Stimulated activated CD4-positive, alpha-beta T cell treated with anti-CD3 and anti-CD28 coated beads, Interleukin-12 subunit alpha, Interleukin-12 subunit beta, amount 100 ng/mL, for 24 hours (primary cell): ENCODE results near the gene COBL.

ENCODE experiments used
- DNase-seq, 2 experiments: peaks; one replicate each; pipeline ENCODE4 v3.0.0-alpha.2; 2020; ENCODE audit warnings: low read depth in 2 of 2

COBL gene

GRCh38 chr7:51304729-51305128, 11.9 kb downstream of the COBL start:
- no peak for DNase-seq

GRCh38 chr7:51303142-51303525, 13.5 kb downstream of the COBL start:
- DNase-seq, result no peak

GRCh38 chr7:51301806-51302205, 14.8 kb downstream of the COBL start:
- no peak for DNase-seq

DNA sequence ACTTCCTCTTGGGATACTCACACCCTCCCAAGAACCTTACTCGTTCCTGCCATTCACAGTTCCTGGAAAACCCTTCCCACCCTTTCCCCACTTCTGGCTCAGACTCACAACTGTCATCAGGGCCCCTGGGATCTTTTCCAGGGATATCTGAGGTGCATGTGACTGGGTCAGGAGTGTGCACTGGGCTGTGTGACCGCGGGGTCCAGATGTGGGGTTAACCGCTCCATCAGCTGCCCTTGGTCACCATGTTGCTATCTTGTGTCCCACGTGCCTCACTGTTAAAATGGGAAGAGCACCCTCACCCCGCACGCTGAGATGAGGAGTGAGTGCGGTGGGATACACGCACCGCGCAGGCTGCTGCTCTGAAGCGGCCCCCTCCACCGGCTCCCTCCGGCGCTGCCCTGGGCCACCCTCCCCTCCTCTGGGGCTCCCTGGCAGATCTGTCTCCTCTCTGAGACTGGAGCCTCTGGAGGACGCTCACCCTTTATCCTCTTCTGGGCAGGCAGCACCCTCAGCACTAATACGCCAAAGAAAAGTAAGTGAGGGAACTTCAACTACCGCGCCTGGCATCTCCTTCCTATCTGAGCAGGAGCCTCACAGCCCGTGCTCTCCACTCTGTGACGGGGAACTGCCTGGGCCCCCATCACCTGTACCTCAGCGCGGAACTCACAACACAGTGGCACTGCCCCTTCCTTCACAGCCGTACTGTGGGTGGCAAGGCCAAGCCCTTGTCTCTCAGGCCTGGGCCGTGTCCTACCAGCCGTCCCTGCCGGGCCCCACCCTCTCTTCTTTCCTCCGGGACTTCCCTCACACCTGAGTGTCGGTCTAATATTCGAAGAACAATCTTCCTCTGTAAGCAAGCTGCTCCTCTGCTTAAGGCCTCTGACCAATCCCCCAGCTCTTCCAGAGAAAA, 15.6 kb downstream of the COBL start:
- DNase-seq, result no peak

DNA sequence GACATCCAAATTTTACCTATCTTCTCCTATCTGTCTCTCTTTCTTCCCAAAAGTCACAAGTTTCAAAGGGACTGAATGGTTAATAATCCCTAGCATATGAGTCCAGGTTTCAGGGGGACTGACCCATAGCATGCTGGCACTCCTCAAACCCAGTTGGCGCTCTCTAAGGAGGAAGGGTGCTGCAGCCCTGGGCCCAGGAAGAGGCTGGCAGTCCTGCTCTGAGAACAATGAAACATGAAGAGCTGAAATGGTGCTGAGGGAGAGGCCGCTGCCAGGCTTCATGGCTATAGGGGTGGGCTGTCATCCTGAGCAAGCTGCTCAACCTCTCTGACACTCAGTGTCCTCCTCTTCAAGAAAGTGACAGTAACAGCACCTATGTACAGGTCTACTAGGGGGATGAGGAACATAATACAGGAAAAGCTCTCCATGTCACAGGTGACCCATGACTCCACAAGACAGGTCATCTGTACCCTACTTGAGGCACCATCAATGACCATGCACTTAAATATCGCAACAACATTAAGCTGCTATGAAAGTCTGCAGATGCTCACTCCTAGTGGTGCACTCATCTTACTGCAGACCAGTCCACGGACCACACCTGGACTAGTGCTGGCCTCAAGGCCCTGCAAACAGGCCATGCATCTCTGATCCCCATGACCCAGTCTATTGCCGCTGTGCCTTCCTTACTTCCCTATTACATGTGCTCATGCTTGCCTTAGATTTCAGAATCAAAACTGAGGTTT, 17.0 kb downstream of the COBL start:
- no peak for DNase-seq

- no peak for DNase-seq
Measured at GRCh38 chr7:51298912-51299311, 17.7 kb downstream of the COBL start.

DNA sequence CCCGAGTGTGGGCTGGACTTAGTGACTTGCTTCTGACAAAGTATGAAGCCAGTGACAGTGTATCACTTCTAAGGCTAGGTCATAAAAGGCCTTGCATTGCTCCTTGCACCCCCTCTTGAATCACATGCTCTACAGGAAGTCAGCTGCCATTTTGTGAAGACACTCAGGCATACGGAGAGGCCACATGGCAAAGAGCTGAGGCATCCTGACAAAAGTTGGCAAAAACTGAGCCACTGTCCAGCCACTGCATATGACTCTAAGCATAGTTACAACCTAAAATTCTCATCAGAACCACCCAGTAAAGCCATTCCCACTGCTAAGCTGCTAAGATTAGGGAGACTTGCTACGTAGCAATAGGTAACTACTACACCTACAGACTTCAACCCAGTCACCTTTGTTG, 18.6 kb downstream of the COBL start:
- DNase-seq, result no peak

GRCh38 chr7:51295440-51296245, 21.0 kb downstream of the COBL start:
- DNase-seq, result no peak

GRCh38 chr7:51292596-51292995, 24.0 kb downstream of the COBL start:
- no peak for DNase-seq

- no peak for DNase-seq
Measured at GRCh38 chr7:51290702-51291540, 25.7 kb downstream of the COBL start.

DNA sequence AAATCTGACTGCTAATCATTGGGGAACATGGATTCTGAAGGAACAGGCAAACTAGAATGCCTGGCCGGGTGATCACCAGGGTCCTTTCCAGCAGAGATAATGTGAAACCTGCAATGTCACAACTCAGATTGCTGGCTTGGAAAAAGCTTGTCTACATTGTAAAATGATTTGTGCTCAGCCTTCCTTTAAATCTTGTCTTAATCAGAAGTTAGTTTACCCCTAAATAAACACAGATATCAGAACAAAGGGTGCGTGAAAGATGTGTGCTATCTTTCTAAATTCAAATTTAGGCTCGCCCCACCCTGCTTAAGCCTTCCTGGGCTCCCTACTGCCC, 26.3 kb downstream of the COBL start:
- no peak for DNase-seq

- DNase-seq, result no peak
Measured at GRCh38 chr7:51289623-51290303, 26.8 kb downstream of the COBL start.

DNA sequence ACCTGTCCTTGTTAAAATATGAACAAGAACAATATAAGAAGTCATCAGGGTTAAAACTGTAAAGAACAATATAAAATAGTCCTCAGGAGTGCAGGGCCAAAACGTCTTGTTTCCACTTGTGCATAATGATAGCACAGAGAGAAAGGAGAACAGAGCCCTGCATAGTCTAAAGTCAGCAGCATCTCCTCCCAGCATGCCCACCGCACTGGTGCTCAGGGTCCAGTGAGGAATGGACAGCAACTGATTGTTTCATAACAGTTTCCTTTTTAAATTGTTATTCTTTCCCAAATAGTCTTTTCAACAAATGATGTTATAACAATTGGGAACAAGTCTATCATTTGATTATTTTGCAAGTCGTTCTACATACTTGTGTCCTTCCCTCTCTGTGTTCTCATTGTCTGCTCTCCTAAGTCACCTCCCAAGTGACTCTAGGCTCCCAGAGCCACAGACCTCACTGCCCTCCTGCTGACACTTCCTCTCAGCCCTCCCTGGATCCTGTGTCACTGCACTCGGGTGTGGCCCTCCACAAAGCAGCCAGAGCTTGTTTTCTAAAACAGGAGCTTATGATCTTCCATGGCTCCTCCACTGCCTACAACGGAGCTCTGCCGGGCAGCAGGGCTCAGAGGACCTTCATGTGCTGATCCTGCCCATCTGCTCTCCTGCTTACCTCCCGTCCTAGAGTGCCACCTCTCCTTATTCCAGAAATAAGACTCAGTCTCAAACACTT, 27.6 kb downstream of the COBL start:
- no peak for DNase-seq

GRCh38 chr7:51286401-51286800, 30.2 kb downstream of the COBL start:
- no peak for DNase-seq

DNA sequence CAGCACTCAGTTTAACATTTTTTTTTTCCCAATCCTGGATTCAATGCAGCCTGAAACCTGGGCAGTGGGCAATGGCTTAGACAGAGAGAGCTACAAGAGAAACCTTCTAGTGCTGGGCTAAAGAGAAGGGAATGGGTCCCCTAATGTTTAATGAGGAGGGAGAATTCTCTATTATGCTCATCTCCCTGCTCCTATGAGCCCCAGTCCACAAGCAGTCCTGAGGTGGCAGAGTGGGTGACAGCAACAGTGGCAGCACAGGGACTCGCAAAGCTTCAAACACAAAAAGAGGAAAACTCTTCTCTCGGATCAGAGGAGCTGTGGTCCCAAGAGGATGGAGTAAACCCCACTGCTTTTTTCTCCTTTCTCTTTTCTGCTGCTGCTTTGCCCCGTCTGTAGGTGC, 36.5 kb downstream of the COBL start:
- DNase-seq, result no peak

GRCh38 chr7:51279391-51280023, 37.1 kb downstream of the COBL start:
- no peak for DNase-seq

DNA sequence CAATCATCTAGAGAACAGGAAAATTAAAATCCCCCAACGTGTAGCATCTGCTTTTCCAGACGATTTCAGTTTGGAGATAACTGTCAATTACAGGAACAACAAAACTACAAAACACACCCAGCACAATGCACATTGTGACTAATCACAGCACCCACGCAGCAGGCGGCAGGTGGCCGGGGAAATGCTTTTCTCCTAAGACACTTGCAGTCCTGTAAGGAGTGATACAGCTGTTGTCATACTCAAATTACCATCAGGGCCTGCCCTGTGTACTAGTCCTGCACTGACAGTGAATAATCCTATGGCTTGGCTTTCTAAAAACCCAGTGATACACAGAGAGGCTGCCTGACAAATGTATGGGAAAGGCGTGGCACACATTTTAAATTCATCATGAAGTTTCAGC, 37.8 kb downstream of the COBL start:
- DNase-seq, result no peak

GRCh38 chr7:51276967-51277366, 39.6 kb downstream of the COBL start:
- DNase-seq, result no peak

GRCh38 chr7:51276091-51276605, 40.5 kb downstream of the COBL start:
- DNase-seq, result no peak

DNA sequence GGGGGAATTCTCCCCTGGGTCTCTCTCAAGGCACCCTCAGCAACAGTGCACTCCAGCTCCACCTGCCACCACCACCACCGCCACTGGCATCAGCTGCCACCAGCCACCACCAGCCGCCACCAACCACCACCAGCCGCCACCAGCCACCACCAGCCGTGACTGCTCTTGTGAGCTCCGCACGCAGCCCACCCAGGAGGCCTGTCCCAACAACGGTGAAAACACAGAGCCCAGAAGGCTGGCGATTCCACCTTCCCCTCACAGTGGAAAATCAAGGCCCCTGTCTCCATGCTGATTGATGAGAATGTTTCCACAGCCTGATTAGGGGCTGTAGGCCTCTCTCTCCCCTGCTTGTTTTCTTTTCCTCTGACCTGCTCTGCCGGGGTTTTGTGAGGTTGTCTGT, 41.1 kb downstream of the COBL start:
- DNase-seq, result no peak
